Measurements from ENCODE around the gene HSPA4L.

DNA sequence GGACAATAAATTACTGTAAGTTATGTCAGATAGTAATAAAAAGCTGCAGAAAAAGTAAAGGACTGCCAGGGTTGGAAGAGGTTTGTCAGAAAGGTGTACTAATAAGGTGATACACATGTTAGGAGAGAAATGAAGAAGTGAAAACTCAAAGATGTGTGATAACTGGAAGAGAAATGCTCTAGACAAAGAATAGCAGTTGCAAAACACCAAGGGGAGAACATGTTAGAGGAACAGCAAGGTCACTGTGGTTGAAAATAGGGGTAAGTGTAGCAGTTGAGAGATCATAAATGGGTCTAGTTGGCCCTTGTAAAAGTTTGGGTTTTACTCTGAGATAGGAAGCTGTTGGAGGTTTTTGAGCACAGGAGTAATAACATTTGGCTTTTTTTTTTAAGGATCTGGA, 46.9 kb downstream of the HSPA4L start:
- TF ChIP-seq, protein P1, sequence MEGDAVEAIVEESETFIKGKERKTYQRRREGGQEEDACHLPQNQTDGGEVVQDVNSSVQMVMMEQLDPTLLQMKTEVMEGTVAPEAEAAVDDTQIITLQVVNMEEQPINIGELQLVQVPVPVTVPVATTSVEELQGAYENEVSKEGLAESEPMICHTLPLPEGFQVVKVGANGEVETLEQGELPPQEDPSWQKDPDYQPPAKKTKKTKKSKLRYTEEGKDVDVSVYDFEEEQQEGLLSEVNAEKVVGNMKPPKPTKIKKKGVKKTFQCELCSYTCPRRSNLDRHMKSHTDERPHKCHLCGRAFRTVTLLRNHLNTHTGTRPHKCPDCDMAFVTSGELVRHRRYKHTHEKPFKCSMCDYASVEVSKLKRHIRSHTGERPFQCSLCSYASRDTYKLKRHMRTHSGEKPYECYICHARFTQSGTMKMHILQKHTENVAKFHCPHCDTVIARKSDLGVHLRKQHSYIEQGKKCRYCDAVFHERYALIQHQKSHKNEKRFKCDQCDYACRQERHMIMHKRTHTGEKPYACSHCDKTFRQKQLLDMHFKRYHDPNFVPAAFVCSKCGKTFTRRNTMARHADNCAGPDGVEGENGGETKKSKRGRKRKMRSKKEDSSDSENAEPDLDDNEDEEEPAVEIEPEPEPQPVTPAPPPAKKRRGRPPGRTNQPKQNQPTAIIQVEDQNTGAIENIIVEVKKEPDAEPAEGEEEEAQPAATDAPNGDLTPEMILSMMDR (IDR thresholded peaks at IDR 0.05): no peak
- TF ChIP-seq POLR2A (IDR thresholded peaks at IDR 0.05): no peak

Data from Peyer's patch (tissue), 4 donors.